HepG2 (cell line): ENCODE measurements around the gene CNOT2. TPM values are rescaled to one million over a fixed set of nuclear protein-coding genes. Genes with fewer than 3 reads are reported as not detected.

Experiments used
- ATAC-seq: fragments of 200-7000 bp; cut with Tn5 transposase; 3 replicates; pipeline ENCODE4 v1.9.1; 2020; ENCODE audit warnings: mild to moderate bottlenecking, moderate library complexity
- BruUV-seq: library from RNA; stranded (reverse); fragments of 400-500 nt; replicated peaks from 2 replicates; lab custom pipeline; 2021; lab: Mats Ljungman, UMichigan
- CTCF ChIA-PET: fragments of 300-600 bp; formaldehyde crosslinking; extraction: SDS; loops from one replicate; lab custom pipeline; 2021; ENCODE audit warnings: low total read pairs, inconsistent platforms, low intra/inter-chr PET ratio; lab: Yijun Ruan, JAX
- POLR2A ChIA-PET: fragments of 350-600 bp; sonication (Branson Sonifier 250); formaldehyde crosslinking; loops from one replicate; lab custom pipeline; 2020; ENCODE audit warnings: antibody characterized with exemption, inconsistent platforms; lab: Yijun Ruan, JAX
- DNase-seq: peaks from one replicate; pipeline ENCODE4 v3.0.0-alpha.2; 2015; ENCODE audit warnings: low spot score
- FAIRE-seq: peaks from 3 replicates; lab custom pipeline; 2011; peaks lifted over from hg19 to GRCh38; lab: Jason Lieb, UNC
- H2AFZ ChIP-seq: one replicate; pipeline ENCODE4 v1.6.1; 2011; ENCODE audit warnings: low read length, inconsistent platforms
- H3K27ac ChIP-seq: fragments of 300-600 bp; 3 replicates; pipeline ENCODE4 v1.8.0; 2011; ENCODE audit warnings: mixed run types, mild to moderate bottlenecking, mixed read lengths, low read length, inconsistent platforms; ENCODE audit not compliant: insufficient read depth; ENCODE audit errors: extremely low read length
- H3K27me3 ChIP-seq, 2 experiments: fragments of 200-600 bp in 1 of 2; 2 replicates in 1 of 2; 3 replicates in 1 of 2; pipeline versions ENCODE4 v1.6.0 to v1.8.0; 2011; ENCODE audit warnings: low read length in 2 of 2, mild to moderate bottlenecking in 2 of 2, moderate library complexity in 2 of 2, inconsistent platforms in 1 of 2; ENCODE audit not compliant: insufficient read depth in 2 of 2, control insufficient read depth in 1 of 2
- H3K36me3 ChIP-seq, 2 experiments: fragments of 200-600 bp in 1 of 2; replicated peaks in 1 of 2; 2 replicates in 1 of 2; 3 replicates in 1 of 2; pipeline versions ENCODE4 v1.5.1 to v1.8.0; 2011; ENCODE audit warnings: low read length in 2 of 2, inconsistent platforms in 1 of 2; ENCODE audit not compliant: insufficient read depth in 2 of 2, control insufficient read depth in 1 of 2
- H3K4me1 ChIP-seq: 2 replicates; pipeline ENCODE4 v1.5.1; 2012; ENCODE audit warnings: low read length, inconsistent platforms; ENCODE audit not compliant: insufficient read depth
- H3K4me2 ChIP-seq: 2 replicates; pipeline ENCODE4 v1.6.0; 2011; ENCODE audit warnings: low read depth, low read length, inconsistent platforms
- H3K4me3 ChIP-seq, 3 experiments: fragments of 200-600 bp in 1 of 3; sonication (generic), shearing (Covaris generic) in 1 of 3; replicated peaks in 1 of 3; 2 replicates each; pipeline ENCODE4 v1.5.1; 2011 to 2016; ENCODE audit warnings: low read length in 3 of 3, inconsistent platforms in 2 of 3, low read depth in 2 of 3, mild to moderate bottlenecking in 2 of 3, control low read depth in 1 of 3, mixed read lengths in 1 of 3; ENCODE audit not compliant: insufficient read depth in 1 of 3
- H3K79me2 ChIP-seq: one replicate; pipeline ENCODE4 v1.6.1; 2011; ENCODE audit warnings: low read length, inconsistent platforms; ENCODE audit not compliant: insufficient read depth
- H3K9ac ChIP-seq: 2 replicates; pipeline ENCODE4 v1.6.0; 2011; ENCODE audit warnings: mild to moderate bottlenecking, low read depth, low read length, inconsistent platforms; ENCODE audit not compliant: insufficient read depth
- H3K9me3 ChIP-seq: 2 replicates; pipeline ENCODE4 v1.5.1; 2012; ENCODE audit warnings: mild to moderate bottlenecking, low read length
- H4K20me1 ChIP-seq: 2 replicates; pipeline ENCODE4 v1.6.0; 2011; ENCODE audit warnings: inconsistent platforms, mild to moderate bottlenecking, low read length, moderate library complexity; ENCODE audit not compliant: insufficient read depth
- ATF7-NPFF ChIP-seq: sonication (generic); formaldehyde crosslinking; IDR thresholded peaks from 2 replicates; pipeline ENCODE4 v1.8.1; 2023; ENCODE audit warnings: mild to moderate bottlenecking, low read depth, missing genetic modification reagents, moderate library complexity
- HDAC2 ChIP-seq: sonication (generic); formaldehyde crosslinking; IDR thresholded peaks from 2 replicates; pipeline ENCODE4 v1.4.0; 2020; ENCODE audit warnings: missing genetic modification reagents
- HIC2 ChIP-seq: sonication (generic); formaldehyde crosslinking; IDR thresholded peaks from 2 replicates; pipeline ENCODE4 v1.9.0; 2022; ENCODE audit warnings: low read depth, missing genetic modification reagents
- IRX3 ChIP-seq: sonication (generic); formaldehyde crosslinking; IDR thresholded peaks from 2 replicates; pipeline ENCODE4 v1.8.1; 2023; ENCODE audit warnings: mild to moderate bottlenecking, low read depth, missing genetic modification reagents, borderline replicate concordance
- KLF9 ChIP-seq: IDR thresholded peaks from 2 replicates; pipeline ENCODE4 v1.6.1; 2016; ENCODE audit warnings: low read depth
- MLLT10 ChIP-seq: sonication (generic); formaldehyde crosslinking; IDR thresholded peaks from 2 replicates; pipeline ENCODE4 v1.4.0; 2020; ENCODE audit warnings: missing genetic modification reagents
- MYNN ChIP-seq: sonication (generic); formaldehyde crosslinking; IDR thresholded peaks from 2 replicates; pipeline ENCODE4 v1.4.0; 2020; ENCODE audit warnings: mild to moderate bottlenecking, low read depth, missing genetic modification reagents
- POLR2A ChIP-seq, 2 experiments: IDR thresholded peaks; 2 replicates each; pipeline ENCODE4 v1.6.1; 2011; ENCODE audit warnings: low read depth in 2 of 2, low read length in 2 of 2, mild to moderate bottlenecking in 1 of 2, moderate library complexity in 1 of 2; ENCODE audit not compliant: insufficient read depth in 1 of 2
- ZMAT5 ChIP-seq: sonication (generic); formaldehyde crosslinking; IDR thresholded peaks from 2 replicates; pipeline ENCODE4 v1.5.0; 2020; ENCODE audit warnings: mild to moderate bottlenecking, low read depth, missing genetic modification reagents, borderline replicate concordance
- ZNF24 ChIP-seq: fragments of 450-650 bp; IDR thresholded peaks from 2 replicates; pipeline ENCODE4 v1.6.1; 2017; ENCODE audit warnings: antibody characterized with exemption, mild to moderate bottlenecking
- ZNF713 ChIP-seq: sonication (generic); formaldehyde crosslinking; IDR thresholded peaks from 2 replicates; pipeline ENCODE4 v1.4.0; 2020; ENCODE audit warnings: mild to moderate bottlenecking, missing genetic modification reagents
- ZNF740 ChIP-seq: sonication (generic); formaldehyde crosslinking; IDR thresholded peaks from 2 replicates; pipeline ENCODE4 v1.4.0; 2020; ENCODE audit warnings: missing genetic modification reagents
- ZNF746 ChIP-seq: sonication (generic); formaldehyde crosslinking; IDR thresholded peaks from 2 replicates; pipeline ENCODE4 v1.8.0; 2022; ENCODE audit warnings: mild to moderate bottlenecking, missing genetic modification reagents
- in situ Hi-C: cut with HindIII; loops from 2 replicates; pipeline ENCODE4 v1.10.0; 2017; ENCODE audit warnings: low pct_unique_long_range_greater_than_20kb; ENCODE audit not compliant: extremely low pct_ligation_motif_present
- intact Hi-C: fragments of 100-400 bp; cut with micrococcal nuclease; formaldehyde crosslinking; loops from one replicate; pipeline ENCODE4 v1.10.0; 2022; ENCODE audit not compliant: unreplicated experiment
- polyA plus RNA-seq, 8 experiments: library from polyadenylated mRNA; depleted of rRNA in 3 of 8; stranded (reverse) in 7 of 8; unstranded in 1 of 8; fragments of >200 nt; fragmentation: Illumina TruSeq in 4 of 8; extraction: Trizol in 4 of 8; gene quantifications; 2 replicates each; pipeline versions ENCODE4 v1.2.1 to v1.2.3, GENCODE V29; 2011 to 2016; ENCODE audit warnings: low read depth in 4 of 8, missing spikeins in 1 of 8, mixed read lengths in 1 of 8; ENCODE audit not compliant: insufficient read depth in 1 of 8
- total RNA-seq, 5 experiments: library from RNA; depleted of rRNA; stranded (reverse); fragments of >200 nt; fragmentation: Illumina TruSeq; extraction: Trizol; gene quantifications; 2 replicates each; pipeline ENCODE4 v1.2.3, GENCODE V29; 2016; ENCODE audit warnings: low read depth in 1 of 5

Gene CNOT2
- total and polyA plus RNA-seq, 2 of the 13 experiments (the other 11 are each of a cell fraction or from before 2014, with no cell fraction given): 54.5 to 76.6 TPM

- Histone ChIP-seq H3K27ac (no peak overlapping the region), H4K20me1 (no peaks in the 10 kb centered on the region), H3K9ac (no peak overlapping the region), H3K4me2 (no peak overlapping the region), H3K9me3 (peaks cover 23% of the 10 kb centered on the region; the same call in 1 of the 2 replicates), H3K27me3 (no peaks in the 10 kb centered on the region; a peak in 1 of 5 replicates), H3K4me1 (0 out of 2 replicates have a peak, but pooled peaks cover 5% of the 10 kb centered on the region), H3K79me2 (no peaks in the 10 kb centered on the region), H3K4me3 (no peak overlapping the region), H3K36me3 (no peaks in the 10 kb centered on the region), H2AFZ (no peak overlapping the region)
- FAIRE-seq: no peak
- no TSS peak for BruUV-seq
- DNase-seq: no peak
- no peak for TF ChIP-seq ZNF740 (CRISPR knock-in tag)
- no peak for TF ChIP-seq KLF9 (CRISPR knock-in tag)
- no peak for TF ChIP-seq MYNN
- TF ChIP-seq MLLT10 (CRISPR knock-in tag): no peak
- no peak for TF ChIP-seq ZNF24
- TF ChIP-seq HIC2 (CRISPR knock-in tag): no peak
- TF ChIP-seq ZNF713 (CRISPR knock-in tag): no peak
- TF ChIP-seq HDAC2 (CRISPR knock-in tag): no peak
- no peak for TF ChIP-seq POLR2A (IDR thresholded peaks at IDR 0.05; ENCODE audit: insufficient read depth in 1 of 2, low read depth in 2 of 2, low read length in 2 of 2)
- no peak for TF ChIP-seq ATF7-NPFF
- TF ChIP-seq ZNF746 (CRISPR knock-in tag): no peak
- TF ChIP-seq ZMAT5 (CRISPR knock-in tag): no peak
- no peak for TF ChIP-seq IRX3
- POLR2A ChIA-PET: no interaction called here
- intact Hi-C loops: no loop called here
- CTCF ChIA-PET: no interaction called here
- in situ Hi-C loops: no loop called here
- no peak for ATAC-seq
These were observed 25.8 kb upstream of the CNOT2 start for GRCh38 chr12:70217416-70217815.
